HT-29 (cell line): Measurements from ENCODE around the gene FXYD2. TPM values are rescaled to one million over a fixed set of nuclear protein-coding genes. Genes with fewer than 3 reads are reported as not detected.
"Not testable (repeated sequence)": the region's sequence is repeated elsewhere in the genome, so short reads cannot be mapped to it uniquely, and the experiment has no call there.

Source experiments
- DNase-seq: peaks from one replicate; pipeline ENCODE4 v3.0.0-alpha.2; 2015; ENCODE audit warnings: low spot score
- total RNA-seq: library from RNA; depleted of rRNA; stranded (reverse); fragments of >200 nt; shearing (Covaris generic); gene quantifications from 2 replicates; pipeline ENCODE4 v1.2.3, GENCODE V29; 2014; rRNA removed

FXYD2 gene
- total RNA-seq: 2.4 and 6.1 TPM in 2 replicates

GRCh38 chr11:117824571-117825537, at the start of gene FXYD2:
Gene FXYD2 (minus strand): TSS chr11:117824744. CDS start chr11:117824678, 66 bp downstream.
- DNase-seq: no peak

DNA sequence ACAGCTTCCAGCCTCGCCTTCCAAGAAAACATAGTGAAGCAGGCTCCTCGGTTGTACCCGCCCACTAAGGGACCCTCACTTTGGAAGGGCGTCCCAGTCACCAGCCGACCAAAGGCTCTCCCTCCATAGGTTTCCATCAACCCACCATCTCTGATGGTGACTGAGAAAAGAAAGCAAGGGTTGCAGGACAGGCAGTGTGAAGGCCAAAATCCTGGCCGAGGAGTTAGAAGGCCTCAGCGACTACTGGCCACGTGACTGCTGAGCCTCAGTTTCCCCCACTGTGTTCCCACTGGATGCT, 49.2 kb upstream of the FXYD2 start:
- DNase-seq: no peak

- no peak for DNase-seq
These were observed 48.7 kb upstream of the FXYD2 start for GRCh38 chr11:117872975-117873827.

- DNase-seq: no peak
These were observed 47.9 kb upstream of the FXYD2 start for GRCh38 chr11:117872420-117872961.

- DNase-seq: no peak
These were observed 47.2 kb upstream of the FXYD2 start for GRCh38 chr11:117871784-117872183.

DNA sequence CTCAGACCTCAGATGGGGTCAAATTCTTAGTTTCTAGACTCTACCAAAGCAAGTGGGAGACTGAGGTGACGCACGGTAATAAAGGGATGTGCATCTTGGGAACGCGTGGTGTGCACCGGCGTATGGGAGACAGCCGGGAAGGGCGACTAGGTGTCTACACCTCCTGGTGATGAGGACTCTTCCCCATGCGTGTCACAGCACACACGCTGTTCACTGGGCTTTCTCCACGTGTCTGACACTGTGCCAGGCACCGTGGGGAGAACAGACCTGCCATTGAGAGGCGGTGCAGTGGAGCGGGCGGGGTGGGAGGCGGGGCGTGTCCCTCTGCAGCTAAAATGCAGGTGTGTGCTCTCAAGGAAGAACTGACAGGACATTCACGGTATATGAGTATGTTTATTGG, 46.6 kb upstream of the FXYD2 start:
- DNase-seq: no peak

- DNase-seq: no peak
These were observed 45.8 kb upstream of the FXYD2 start for GRCh38 chr11:117870103-117870952.

GRCh38 chr11:117869604-117870003, 45.1 kb upstream of the FXYD2 start:
- no peak for DNase-seq

DNA sequence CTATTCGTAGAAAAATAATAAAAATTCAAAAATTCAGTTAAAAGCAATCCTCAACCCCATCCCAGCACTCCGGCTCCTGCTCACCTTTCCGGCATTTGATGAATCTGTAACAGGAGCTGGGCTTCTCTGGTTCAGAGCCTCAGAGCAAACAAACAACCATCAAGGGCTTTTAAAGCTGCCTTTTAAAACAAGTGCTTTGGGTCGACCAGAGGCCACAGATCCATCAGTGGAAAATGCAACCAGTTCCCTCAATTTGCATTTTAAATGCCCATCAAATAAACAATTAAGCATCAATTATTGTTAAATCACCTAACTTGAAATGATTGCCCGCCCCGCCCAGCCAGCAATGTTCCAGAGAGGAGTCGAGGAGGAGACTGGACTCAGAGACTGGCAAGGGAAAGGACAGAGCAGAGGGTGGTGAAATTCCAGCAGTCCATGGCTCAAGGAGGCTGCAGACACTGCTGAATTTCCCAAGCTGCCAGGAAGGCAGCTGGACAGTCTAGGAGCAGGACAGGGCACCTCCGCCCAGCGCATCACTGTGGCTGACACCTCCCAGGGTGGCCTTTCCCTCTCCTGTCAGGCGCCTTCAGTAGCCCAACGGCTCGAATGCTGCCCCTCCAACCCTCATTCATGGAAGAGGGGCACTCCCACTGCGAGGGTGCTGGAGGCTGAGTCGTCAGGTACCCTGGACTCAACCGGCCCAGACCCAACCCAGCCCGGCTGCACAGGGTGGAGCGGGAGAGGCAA, 44.4 kb upstream of the FXYD2 start:
- DNase-seq: no peak

DNA sequence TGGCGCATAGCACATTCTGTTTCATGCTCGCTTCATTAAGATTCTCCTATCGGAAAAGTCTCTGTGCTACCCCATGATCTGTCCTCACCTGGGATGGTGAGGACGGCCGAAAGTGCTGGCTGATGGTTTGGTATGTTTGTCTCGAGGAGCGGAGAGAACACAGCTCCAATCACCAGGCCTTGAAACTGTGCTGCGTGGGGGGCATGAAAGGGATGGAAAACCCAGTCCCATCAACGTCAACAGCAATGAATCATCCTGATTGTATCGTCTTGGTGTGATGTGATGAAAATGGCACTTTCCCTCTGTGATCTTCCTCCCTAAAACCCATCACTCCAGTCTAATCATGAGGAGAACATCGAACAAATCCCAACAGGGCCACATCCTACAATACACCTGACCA, 43.5 kb upstream of the FXYD2 start:
- DNase-seq: no peak

DNA sequence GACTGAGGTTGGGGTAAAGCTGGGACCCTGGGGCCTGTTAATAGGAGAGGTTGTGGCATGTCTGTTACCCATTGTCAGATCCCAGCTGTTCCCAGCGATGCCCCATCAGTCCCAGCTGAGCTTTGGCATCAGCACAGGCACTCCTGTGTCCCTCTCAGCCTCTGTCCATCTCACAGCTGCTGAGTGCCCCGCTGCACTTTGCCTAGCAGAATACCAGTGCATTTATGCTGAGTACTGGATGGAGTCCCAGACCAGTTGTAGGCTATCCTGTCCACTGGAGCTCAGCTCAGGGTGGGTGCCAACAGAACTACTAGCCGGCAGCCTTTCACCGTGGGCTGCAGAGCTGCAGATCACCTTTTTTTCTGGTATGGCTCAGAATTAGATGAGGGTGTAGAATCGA, 42.0 kb upstream of the FXYD2 start:
- no peak for DNase-seq

DNA sequence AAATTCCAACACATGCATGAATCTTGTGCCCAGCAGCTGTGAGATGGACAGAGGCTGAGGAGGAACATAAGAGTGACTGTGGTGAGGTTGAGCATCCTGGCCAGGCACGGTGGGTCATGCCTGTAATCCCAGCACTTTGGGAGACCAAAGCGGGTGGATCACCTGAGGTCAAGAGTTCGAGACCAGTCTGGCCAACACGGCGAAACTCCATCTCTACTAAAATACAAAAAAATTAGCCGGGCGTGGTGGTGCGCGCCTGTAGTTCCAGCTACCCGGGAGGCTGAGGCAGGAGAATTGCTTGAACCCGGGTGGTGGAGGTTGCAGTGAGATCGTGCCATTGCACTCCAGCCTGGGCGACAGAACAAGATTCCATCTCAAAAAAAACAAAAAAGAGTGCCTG, 41.0 kb upstream of the FXYD2 start:
- DNase-seq: not testable (repeated sequence)

DNA sequence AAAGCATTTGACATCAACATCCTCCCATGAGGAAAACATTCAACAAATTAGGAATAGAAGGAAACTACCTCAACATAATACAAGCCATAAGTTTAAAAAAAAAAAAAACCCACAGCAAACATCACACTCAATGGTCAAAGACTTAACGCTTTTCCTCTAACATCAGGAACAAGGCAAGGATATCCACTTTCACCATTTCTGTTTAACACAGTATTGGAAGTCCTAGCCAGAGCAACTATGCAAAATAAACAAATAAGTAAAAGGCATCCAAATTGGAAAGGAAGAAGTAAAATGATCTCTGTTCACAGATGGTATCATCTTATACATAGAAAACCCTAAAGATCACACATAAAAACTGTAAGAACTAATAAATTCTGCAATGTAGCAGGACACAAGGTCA, 38.8 kb upstream of the FXYD2 start:
- no peak for DNase-seq

- DNase-seq: no peak
These were observed 38.2 kb upstream of the FXYD2 start for GRCh38 chr11:117862753-117863152.

GRCh38 chr11:117862019-117862725, 37.6 kb upstream of the FXYD2 start:
- DNase-seq: no peak

DNA sequence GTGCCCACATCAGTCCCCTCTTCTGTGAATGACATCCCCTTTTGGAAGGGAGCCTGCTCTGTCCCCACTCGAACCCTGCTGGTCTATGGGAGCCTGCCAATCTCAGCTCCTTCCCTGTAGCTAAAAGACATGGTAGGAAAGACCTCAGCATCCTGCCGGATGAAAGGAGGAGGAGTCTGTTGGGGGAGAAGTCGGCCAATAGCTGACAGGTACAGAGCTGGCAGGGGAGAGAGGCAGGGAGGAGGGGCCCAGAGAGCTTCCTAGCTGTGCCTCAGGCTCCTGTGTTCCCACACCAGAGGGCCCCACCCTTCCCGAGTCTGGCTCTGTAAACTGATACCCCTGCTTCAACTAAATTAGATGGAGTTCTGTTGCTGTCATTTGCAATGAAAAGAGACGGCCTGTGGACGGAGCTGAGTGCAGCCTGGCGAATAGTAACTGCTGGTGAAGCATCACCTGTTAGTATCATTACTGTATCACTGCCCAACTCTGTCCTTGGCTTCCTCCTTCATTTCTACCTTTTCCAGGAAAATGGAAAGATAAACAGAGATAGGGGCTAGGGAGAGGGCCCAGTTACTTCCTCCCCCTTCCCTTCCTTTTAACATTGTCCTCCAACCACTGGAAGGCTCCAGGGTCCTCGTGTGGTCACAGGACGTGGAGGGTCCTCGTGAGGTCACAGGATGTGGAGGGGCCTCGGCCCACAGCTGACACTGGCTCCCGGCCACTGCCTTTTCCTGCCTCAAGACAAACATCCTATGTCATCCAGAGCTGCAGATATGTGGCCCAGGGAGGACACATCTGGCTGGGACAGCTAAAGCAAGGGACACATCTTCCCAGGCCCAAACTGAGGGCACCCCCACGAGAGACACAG, 36.8 kb upstream of the FXYD2 start:
- DNase-seq: no peak

- no peak for DNase-seq
These were observed 35.6 kb upstream of the FXYD2 start for GRCh38 chr11:117860139-117860538.

DNA sequence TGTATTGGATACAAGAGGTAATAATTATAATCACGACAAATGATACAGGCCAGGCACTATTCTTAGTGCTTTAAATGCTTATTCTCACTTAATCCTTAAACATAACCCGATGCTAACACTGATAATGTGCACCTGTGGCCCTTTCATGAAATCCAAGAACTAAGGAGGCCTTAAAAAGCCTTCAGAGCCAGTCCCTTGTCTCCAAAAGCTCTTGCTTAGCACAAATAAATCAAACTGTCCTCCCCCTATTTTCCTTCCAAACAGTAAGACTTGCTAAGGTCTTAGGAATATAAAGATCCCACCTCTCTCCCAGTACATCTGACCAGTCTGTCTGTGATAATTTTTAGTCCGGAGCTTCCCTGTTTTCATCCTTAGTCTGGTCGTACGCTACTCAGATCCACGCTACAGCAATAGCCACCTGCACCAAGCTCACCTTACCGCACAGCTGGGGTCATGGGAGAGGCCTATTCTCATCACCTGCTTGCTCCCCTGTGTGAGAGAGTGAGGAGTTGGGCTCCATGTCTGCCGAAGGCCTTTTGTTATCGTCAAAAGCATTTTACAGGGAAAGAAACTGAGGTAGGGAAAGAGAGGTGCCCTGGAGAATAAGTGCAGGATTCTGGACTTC, 35.1 kb upstream of the FXYD2 start:
- DNase-seq: no peak

- no peak for DNase-seq
These were observed 34.5 kb upstream of the FXYD2 start for GRCh38 chr11:117859061-117859460.
